ENCODE measurements around the gene CTNNB1.

The CTNNB1 gene

DNA sequence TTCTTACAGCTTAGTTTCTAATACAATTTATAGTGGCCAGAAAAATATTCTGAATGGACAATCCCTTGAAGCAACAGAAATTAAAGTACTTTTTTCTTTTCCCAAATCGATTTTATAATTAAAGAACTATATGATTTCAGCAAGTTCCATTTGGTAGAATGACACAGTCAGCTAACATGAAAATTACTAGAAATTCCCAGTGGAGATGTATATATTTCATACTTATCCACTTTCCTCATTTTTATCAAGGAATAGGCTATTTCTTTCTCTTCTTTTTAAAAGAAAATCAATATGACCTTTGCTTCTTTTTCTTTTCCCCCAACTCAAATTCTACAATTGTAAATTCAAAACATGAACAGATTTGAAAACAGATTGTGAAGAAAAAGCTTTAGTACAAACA, 6.4 kb upstream of the CTNNB1 start:
- DNase-seq (ENCODE audit: low spot score) = no peak

DNA sequence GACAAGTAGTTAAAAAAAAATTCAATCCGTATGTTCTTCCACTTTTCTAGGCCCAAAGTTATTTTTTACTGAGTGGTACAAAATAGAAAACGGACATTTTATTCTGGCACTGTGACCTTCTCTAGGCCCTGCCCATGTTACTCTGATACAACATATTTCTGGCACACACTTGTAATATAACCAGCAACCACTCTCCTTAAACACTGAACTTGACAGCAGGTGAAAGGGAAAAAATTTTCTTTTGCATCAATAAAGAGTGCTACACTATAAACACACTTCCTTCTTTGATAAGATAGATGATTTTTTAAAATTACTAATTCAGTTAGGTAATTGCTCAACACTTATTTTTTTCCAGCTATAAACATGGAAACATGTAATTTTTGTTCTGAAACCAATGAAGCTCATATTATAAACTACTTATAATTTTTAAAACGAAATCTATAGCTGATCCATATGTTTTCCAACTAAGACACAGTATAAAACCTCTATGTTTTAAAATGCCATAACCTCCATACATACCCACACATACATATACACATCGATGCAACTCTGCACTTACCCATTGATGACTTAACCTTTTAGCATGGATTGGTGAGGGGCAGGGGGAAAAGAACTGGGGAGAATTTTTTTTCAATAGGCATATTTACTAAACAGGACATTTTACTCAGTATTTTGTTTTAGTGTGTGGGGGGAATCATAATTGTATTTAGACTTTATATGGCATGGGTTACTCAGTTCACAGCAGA, 5.3 kb upstream of the CTNNB1 start:
- no peak for DNase-seq (ENCODE audit: low spot score)

DNA sequence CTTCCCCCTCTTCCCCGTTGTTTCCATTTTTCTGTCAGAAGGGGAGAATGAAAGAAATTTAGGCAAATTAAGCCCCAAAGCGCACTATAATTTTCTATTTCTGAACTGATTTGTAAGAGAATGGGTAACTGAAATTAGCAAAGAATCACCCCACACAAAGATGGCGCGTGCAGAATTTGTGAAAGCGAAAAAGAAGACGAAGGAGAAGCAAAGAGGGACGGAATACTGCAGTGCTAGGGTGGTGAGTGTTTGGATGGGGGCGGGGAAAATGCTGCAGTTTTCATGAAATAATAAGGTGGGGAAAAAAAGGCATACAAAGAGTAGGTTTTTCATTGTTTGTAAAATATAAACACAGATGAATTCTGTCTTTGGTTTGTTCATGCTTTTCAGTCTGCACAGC, 4.6 kb upstream of the CTNNB1 start:
- DNase-seq (ENCODE audit: low spot score) = no peak

DNA sequence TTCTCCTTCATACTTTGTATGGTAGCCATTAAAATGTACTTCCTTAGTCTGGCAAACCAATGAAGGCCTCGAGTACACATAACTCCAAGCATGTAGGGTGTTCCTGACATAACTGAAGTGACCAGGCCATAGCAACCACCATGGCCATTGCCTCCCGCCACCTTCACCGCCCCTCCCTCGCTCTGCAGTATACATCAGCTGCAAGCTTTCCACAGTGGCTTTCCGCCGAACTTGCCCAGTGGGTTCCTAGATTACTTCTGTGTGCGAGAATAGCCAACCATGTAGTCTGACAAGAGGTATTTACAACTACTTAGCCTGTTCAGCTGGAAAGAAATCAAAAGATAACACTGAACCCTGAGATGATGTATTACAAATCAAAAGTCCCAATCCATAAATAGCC, 3.4 kb upstream of the CTNNB1 start:
- no peak for DNase-seq (ENCODE audit: low spot score)

DNA sequence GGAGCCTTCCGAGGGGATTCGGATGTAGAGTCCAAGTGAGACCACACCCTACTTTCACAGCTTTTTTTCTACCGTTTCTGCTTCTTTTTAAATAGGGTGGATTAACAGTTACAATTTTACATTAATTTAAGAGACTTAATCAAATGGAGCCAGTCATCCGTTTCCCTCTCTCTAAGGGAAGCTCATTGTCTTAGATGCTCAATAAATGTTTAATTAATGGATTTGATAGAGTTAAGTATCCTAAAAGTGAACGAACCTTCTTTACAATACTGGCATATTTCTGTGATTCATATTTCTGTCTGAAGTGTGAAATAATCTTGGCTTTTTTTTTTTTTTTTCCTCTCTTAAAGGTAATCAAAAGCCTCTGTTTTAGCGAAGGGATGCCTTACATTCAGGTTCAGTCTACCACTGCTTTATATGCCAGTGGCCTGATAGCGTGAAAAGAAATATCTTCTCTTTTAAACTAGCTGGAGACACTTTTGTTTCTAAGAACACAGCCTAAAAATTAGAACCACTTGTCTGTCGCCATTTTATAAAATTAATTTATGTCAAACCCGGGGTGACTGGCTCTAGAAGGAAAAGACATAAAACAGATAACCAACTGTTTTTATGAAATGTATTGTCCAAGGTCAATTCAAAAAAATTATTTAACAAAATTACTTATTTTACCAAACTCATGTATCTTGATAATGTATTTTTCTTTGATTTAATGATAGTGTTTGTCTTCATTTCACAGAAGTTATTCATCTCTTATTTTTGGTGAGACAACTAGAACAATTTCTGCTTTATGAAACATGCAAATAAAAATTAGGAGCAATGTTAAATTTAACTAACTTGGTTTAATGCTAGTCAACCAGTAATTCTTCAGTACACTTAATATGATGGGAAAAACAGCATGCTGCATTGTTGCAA, 2.5 kb upstream of the CTNNB1 start:
- DNase-seq (ENCODE audit: low spot score) = no peak

DNA sequence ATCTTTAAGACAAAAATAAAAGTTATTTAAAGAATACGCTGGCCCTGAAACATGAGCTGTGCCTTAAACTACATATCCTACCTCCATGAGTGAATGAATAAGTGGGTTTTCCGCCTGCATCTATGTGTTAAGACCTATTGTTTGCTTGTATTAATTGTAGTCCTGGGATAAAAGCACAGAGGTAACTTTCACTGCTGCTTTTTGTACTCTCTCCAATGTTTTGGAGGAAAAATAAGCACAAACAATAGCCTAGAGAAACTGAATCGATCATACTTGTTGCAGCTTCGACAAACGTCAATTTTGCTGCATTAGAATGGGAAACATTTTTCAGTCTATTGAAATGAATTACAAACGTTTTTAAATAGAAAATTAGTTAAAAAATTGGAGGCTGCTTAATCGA, 1.3 kb upstream of the CTNNB1 start:
- DNase-seq (ENCODE audit: low spot score) = no peak

DNA sequence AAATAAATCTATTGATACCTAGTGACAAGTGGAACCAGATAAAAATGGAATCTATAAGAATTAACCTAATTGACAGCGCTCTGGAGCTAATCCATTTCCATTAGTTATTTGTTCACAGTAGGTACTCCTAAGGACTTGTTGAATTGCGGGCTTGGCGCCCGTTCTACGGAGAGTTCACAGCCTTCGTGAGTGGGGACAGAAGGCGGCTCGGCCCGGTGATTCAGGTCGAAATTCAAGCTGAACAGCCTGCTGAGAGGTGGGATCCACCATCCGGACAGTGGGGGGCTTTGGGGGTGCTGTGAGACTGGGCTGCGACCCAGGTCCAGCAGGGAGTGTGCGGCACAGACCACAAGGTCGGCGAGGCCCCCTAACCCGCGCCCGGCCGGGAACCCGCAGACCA, 779 bp upstream of the CTNNB1 start:
- peak; percentile 2 for DNase-seq (ENCODE audit: low spot score)

DNA sequence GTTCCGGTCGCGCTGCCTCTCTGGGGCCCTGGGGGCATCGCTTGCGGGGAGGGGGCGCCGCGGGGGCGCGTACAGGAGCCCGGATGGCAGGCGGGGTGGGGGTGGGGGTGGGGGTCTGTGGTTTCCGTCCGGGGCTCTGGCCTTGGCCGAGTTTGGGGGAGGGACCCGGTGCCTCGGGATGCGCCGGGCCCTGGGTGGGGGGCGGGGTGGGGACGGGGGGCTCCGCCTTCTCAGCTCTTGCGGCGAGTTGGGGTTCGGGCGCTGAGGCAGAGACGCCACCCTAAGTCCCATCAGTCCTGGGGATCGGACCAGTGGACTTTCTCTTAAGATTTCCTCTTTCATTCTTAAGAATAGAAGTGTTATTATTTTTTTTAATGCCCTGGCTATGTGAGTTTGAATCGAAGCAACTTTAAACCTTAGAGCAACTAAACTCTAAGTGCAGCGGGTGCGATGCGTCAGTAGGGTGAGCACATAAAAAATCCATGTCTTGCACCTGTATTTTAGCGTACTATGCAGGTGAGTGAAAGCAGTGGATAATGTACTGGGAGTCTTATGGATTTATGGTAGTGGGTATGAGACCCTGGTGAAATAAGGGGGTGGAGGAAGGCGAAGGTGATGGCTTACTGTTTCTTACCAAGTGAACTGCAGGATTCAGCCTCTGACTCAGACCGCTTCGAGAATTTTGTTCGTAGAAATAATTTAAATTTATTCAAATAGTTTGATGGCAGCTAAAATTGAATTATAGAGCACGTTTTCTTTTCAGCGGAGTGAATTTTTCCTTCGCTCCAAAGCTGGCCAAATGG, 762 bp downstream of the CTNNB1 start:
- peak; percentile 40 for DNase-seq (ENCODE audit: low spot score)

DNA sequence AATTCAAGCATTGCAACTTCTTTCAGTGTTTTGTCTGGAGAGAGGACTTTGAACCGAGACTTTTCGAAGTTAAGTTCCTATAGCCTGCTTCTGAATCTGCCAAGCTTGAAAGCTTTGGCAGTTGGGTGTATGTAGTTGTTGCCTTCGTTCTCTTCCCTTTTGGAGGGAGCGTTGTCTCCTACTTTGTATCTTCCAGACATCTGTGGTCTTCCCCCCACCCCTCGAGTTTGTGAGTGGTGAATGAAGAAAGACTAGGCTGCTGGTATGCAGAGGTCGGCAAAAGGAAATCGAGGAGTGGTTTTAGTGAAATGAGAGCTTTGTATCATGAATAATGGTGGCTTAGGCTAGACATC, 1.3 kb downstream of the CTNNB1 start:
- DNase-seq (ENCODE audit: low spot score) = peak; percentile 12

DNA sequence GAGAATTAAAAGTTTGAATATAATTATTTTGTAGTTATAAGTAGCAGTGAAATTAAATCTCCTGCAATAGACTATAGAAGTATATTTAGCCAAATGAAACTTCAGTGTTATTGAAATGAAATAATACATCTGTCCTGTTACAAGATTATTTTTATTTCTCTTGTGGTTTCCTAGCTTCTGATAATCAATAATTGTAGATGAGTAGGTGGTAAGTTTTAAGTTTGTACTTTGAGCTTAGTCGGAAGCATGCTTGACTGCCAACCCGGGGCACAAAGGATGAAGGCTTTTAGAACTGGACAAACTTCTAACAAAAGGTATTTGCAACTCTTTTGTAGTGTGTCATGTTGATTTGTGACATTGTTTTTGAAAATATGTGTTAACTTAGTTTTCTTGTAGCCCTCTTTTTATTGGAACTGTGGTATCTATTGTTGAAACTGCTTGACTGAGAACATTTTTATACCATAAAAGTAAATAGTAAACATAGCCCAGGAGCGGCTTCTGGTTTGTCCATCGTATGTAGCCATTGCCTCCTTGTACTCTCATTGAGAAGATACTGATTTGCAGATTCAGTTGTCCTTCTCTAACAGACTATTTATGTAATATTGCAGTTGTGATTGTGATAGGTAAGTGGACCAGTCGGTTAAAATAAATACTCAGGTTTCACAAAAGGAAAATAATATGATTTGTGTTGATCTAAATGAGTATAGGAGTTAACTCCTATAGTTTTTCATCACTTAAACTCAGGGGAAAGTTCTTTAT, 2.9 kb downstream of the CTNNB1 start:
- no peak for DNase-seq (ENCODE audit: low spot score)

DNA sequence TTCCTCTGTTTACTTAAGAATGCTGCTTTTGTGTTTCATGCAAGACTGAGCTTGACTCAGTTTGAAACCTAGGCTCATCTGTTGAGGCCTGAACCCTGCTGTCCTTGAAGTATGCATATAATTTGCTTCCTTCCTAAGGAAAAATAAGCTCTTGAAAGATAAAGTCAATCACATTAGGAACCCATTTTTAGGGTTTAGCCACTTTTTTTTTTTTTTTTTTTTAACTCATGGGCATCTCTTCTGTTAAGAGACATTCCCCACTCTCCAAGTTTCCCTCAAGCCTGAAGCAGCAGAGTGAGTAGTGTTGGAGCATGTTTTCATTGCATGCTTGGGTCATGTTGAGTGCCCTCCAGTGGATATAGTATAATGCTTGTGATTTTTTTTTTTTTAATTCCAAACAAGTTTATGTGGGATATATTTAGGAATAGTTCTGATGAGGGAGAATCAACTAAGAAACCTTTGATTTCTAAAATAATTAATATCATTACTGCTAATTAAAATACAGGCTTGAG, 3.6 kb downstream of the CTNNB1 start:
- DNase-seq (ENCODE audit: low spot score) = no peak

DNA sequence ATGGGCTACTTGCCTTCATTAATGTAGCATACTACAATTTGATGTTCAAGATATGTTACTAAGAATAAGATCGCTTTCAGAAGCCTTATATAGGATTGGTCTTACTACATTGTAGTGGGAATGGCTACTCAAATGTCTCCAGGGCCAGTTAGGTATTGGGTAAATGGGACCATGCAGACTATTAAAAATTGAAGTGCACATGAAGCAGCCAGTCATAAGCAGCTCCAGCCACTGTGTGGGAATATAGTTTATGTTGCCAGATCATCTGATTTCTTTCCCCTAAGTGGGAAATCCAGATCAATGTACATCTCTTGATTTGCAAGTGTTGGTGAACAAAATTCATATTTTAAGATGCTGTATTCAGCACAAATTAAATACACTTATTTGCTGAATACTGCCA, 5.1 kb downstream of the CTNNB1 start:
- no peak for DNase-seq (ENCODE audit: low spot score)

DNA sequence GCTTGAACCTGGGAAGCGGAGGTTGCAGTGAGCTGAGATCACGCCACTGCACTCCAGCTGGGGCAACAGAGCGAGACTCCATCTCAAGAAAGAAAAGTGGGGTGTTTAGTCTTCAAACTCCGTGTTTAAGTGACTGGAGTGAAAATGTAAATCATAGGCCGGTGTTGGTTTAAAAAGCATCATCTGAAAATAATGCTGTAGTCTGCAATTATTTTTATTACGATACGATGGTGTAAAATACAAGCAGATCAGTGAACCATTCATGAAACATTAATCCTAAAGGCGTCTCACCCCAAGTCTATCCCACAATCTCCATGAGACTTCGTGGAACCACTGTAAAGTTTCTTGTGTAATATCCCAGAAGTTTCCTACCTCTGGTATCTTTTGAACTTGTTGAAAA, 6.3 kb downstream of the CTNNB1 start:
- DNase-seq (ENCODE audit: low spot score) = no peak

DNA sequence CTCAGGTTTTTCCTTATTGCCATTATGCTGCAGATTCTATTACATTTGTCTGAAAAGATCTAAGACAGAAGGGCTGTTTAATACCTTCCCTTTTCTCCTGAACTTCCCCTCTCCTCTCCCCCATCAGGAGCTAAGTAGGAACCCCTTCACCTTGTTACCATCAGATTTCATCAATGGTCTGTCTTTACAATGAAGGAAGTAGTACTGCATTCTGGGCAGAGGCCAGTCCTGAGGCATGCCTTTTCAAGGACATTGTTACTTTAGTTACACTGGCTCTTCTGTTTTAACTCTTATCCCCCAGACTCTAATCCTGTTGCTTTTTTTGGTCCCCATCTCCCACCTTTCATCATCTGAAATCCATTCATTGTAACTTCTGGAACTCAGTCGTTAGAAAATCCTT, 8.1 kb downstream of the CTNNB1 start:
- no peak for DNase-seq (ENCODE audit: low spot score)

DNA sequence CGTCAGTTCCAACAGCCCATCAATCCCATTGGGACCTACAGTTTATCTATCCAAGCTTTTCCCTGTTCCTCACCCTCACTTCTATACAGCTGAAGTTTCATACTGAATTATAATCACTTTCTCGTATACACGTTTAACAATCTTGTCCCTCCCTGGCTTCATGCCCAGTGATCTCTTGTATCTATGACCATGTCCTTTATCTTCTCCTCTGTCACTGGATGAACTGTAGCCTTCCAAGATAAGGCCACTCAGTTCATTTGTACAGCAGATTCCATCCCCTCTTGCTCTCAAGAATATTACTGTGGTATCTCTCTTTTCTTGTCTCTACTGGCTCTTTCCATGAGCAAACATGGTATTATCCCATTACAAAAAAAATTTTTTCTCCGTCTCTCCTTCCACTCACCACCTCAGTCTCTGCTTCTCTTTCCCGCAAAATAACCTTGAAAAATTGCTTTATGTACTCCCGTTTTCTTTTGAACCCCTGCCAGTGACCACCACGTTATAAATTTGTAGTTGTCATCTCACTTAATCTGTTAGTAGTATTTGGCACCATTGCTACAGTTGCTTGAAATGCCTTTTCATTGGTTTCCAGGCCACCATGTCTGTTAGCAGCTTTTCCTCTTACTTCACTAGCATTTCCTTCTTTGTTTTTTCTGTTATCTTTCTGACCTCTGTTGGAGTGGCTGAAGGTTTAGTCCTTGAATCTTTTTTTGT, 9.4 kb downstream of the CTNNB1 start:
- no peak for DNase-seq (ENCODE audit: low spot score)

DNA sequence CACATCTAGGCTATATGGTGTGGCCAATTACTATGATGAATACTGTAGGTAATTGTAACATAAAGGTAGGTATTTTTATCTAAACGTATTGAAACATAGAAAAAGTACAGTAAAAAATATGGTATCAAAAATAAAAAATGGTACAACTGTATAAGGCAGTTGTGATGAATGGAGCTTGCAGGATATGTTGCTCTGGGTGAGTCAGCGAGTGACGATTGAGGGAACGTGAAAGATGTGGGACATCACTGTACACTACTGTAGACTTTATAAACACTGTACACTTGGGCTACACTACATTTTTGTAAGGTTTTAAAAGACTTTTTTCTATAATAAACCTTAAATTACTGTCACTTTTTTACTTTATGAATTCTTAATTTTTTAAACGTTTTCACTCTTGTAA, 10.3 kb downstream of the CTNNB1 start:
- DNase-seq (ENCODE audit: low spot score) = no peak

DNA sequence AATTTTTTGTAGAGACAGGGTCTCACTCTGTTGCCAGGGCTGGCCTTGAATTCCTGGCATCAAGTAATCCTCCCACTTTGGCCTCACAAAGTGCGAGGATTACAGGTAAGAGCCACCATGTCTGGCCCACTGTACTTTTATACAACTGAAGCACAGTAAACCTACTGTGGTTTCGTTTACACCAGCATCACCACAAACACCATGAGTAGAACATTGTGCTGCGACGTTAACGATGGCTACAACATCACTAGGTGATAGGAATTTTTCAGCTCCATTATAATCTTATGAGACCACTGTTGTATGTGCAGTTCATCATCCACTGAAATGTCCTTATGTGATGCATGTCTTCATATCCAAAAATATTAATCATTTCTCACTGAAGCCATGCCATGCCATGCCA, 11.7 kb downstream of the CTNNB1 start:
- no peak for DNase-seq (ENCODE audit: low spot score)

DNA sequence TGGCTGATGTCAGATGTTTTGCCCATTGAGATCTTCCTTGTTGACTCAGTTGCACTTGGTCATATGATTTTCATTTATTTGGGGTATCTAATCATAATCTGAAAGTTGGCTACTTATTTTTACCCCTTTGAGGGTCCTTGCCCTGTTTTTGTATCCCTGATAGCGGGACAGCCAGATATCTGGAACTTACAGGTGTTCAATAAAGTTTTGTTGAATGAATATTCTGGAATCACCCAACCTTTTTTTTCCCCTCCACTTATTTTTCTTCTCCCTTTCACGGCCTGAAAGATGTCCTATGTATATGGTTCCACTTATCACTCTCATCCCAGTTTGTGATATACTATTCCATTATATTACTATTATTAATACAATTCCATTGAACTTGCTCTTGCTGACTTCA, 12.8 kb downstream of the CTNNB1 start:
- DNase-seq (ENCODE audit: low spot score) = no peak

DNA sequence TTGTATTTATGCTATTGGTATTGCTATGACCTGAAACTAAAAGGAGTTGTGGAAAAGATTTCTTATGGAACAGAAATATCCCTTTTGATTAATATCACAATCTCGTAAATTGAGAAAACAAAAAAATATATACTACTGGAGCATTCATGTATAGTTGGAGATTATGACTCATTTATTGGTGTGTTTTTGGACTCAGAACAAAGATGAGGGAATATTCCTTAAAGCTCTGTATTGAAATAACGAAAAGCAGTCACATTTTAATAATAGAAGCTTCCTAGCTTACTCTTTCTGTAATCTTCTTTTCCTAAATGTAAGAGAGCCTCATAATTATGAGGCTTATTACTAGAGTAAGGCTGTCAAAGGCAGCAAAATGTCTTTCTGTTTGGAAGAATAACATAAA, 14.3 kb downstream of the CTNNB1 start:
- DNase-seq (ENCODE audit: low spot score) = no peak

DNA sequence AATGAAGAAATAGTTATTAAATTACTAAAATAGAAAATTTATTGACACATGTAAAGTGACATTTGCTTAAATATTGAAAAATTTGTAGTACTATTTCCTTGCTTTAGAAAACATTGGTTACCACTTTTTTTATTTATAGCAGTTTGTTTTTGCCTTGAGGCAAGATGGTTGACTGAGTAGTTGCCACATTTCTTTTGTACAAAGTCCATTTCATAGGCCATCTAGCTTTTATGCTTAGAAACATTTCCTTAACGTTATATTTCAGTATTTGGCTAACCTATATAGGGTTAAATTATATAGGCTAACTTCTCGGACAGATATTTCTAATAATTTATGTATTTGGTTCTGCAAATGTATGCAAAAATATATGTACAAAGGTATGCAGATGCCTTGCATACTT, 17.1 kb downstream of the CTNNB1 start:
- DNase-seq (ENCODE audit: low spot score) = no peak

DNA sequence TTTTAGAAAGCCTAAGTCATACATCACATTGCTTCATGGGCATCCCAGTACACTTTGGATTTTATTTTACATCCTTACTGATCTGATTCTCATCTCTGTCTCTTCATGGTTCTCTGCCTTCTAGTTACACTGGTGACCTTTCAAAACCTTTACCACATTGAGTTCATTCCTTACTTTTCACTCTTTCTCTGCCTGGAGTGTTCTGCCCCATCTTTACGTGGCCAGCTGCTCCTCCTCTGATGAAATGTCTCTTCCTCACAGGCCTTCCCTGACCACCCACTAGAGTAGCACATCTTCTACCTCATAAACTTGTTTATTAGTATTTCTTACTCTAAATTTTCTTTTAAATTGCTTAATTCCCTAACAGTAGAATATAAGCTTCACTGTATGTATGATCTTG, 17.7 kb downstream of the CTNNB1 start:
- DNase-seq (ENCODE audit: low spot score) = no peak

Measured in CD4-positive, alpha-beta T cell treated with Interleukin-6 at 100 ng/mL for 8 hours (primary cell).